Activated effector memory CD4-positive, alpha-beta T cell treated with Interleukin-2 at 50 U/mL for 16 hours (primary cell): ENCODE data around the gene FUNDC1.

Experiments used
- DNase-seq: peaks from one replicate; pipeline ENCODE4 v3.0.0-alpha.2; 2020

FUNDC1 gene

GRCh38 chrX:44474410-44474809 lies 68.2 kb downstream of the FUNDC1 start:
- no peak for DNase-seq
